ENCODE data around the gene FAM53A.
"Not testable (repeated sequence)": the region's sequence is repeated elsewhere in the genome, so short reads cannot be mapped to it uniquely, and the experiment has no call there.

FAM53A gene

GRCh38 chr4:1718095-1718850 is 34.2 kb upstream of the FAM53A start:
- DNase-seq: peak in 34 of 42 donors; percentile 25 to 82 (median 62)
- intact Hi-C loops (cut with DNase I): no loop called here

GRCh38 chr4:1717129-1718094 is 33.3 kb upstream of the FAM53A start:
- intact Hi-C loops (cut with DNase I): no loop called here
- no peak for DNase-seq

GRCh38 chr4:1716065-1716945 is 32.2 kb upstream of the FAM53A start:
- intact Hi-C loops (cut with DNase I): no loop called here
- DNase-seq: no peak

- DNase-seq: peak in 1 of 42 donors; percentile 29
- intact Hi-C loops (cut with DNase I): no loop called here
Measured at GRCh38 chr4:1715002-1715758, 31.1 kb upstream of the FAM53A start.

- no peak for DNase-seq
- intact Hi-C loops (cut with DNase I): no loop called here
Measured at GRCh38 chr4:1714303-1715001, 30.3 kb upstream of the FAM53A start.

GRCh38 chr4:1713003-1713851 is 29.1 kb upstream of the FAM53A start:
- intact Hi-C loops (cut with DNase I): no loop called here
- no peak for DNase-seq

- DNase-seq: peak; percentile 78 to 95 (median 90)
- intact Hi-C loops (cut with DNase I): no loop called here
Measured at GRCh38 chr4:1712216-1713002, 28.3 kb upstream of the FAM53A start, which contains the start of gene SLBP. Gene SLBP, minus strand, starts transcription at chr4:1712319. Its CDS starts 131 bp downstream, at chr4:1712188.

- peak in 38 of 42 donors; percentile 22 to 75 (median 52) for DNase-seq
- intact Hi-C loops (cut with DNase I): no loop called here
Measured at GRCh38 chr4:1711571-1712215, 27.6 kb upstream of the FAM53A start.

GRCh38 chr4:1711055-1711570 is 27.0 kb upstream of the FAM53A start:
- intact Hi-C loops (cut with DNase I): no loop called here
- no peak for DNase-seq

- DNase-seq: no peak
- intact Hi-C loops (cut with DNase I): no loop called here
Measured at GRCh38 chr4:1708581-1708980, 24.5 kb upstream of the FAM53A start.

- DNase-seq: no peak
- intact Hi-C loops (cut with DNase I): no loop called here
Measured at GRCh38 chr4:1706358-1706757, 22.2 kb upstream of the FAM53A start.

GRCh38 chr4:1705732-1706131 is 21.6 kb upstream of the FAM53A start:
- intact Hi-C loops (cut with DNase I): no loop called here
- no peak for DNase-seq

GRCh38 chr4:1703867-1704266 is 19.8 kb upstream of the FAM53A start:
- no peak for DNase-seq
- intact Hi-C loops (cut with DNase I): no loop called here

GRCh38 chr4:1701671-1702070 is 17.6 kb upstream of the FAM53A start:
- intact Hi-C loops (cut with DNase I); DNase-seq: not testable (repeated sequence)

- intact Hi-C loops (cut with DNase I): no loop called here
Measured at GRCh38 chr4:1695913-1696312, 11.8 kb upstream of the FAM53A start.

More at GRCh38 chr4:1695913-1696312, 11.8 kb upstream of the FAM53A start:
- peak in 11 of 42 donors; percentile 30 to 61 (median 46) for DNase-seq

All from head of caudate nucleus (tissue), 42 donors.